Liver (tissue), 9 donors: ENCODE data around the gene TJP3. TPM values are rescaled to one million over a fixed set of nuclear protein-coding genes. Genes with fewer than 3 reads are reported as not detected.

Experiments used
- DNase-seq: peaks from one replicate; pipeline ENCODE4 v3.0.0-alpha.2; 2017; ENCODE audit warnings: low spot score
- H3K27ac ChIP-seq, 2 donors: one replicate each; pipeline ENCODE4 v1.7.0; 2013; ENCODE audit warnings: inconsistent platforms in 2 of 2, low read length in 2 of 2, control low read depth in 1 of 2, low read depth in 1 of 2, mild to moderate bottlenecking in 1 of 2
- H3K27me3 ChIP-seq, 4 donors: one replicate each; pipeline versions ENCODE4 v1.6.1 to v1.7.0; 2013; ENCODE audit warnings: low read length in 3 of 4, inconsistent platforms in 1 of 4, mild to moderate bottlenecking in 1 of 4, moderate library complexity in 1 of 4; ENCODE audit not compliant: control insufficient read depth in 4 of 4, insufficient read depth in 4 of 4
- H3K36me3 ChIP-seq, 4 donors: one replicate each; pipeline versions ENCODE4 v1.6.1 to v1.7.0; 2013; ENCODE audit warnings: low read length in 3 of 4, mild to moderate bottlenecking in 3 of 4, low read depth in 1 of 4, moderate library complexity in 1 of 4; ENCODE audit not compliant: control insufficient read depth in 4 of 4, insufficient read depth in 3 of 4
- H3K4me1 ChIP-seq, 4 donors: one replicate each; pipeline versions ENCODE4 v1.6.1 to v1.7.0; 2013; ENCODE audit warnings: low read length in 3 of 4, mild to moderate bottlenecking in 3 of 4, moderate library complexity in 1 of 4; ENCODE audit not compliant: control insufficient read depth in 4 of 4, insufficient read depth in 4 of 4
- H3K4me3 ChIP-seq, 3 donors: one replicate each; pipeline versions ENCODE4 v1.6.1 to v1.7.0; 2013; ENCODE audit warnings: low read length in 3 of 3, control low read depth in 1 of 3, low read depth in 1 of 3, mild to moderate bottlenecking in 1 of 3
- H3K9ac ChIP-seq, 2 donors: one replicate each; pipeline ENCODE4 v1.7.0; 2013; ENCODE audit warnings: low read length in 2 of 2, mild to moderate bottlenecking in 2 of 2, moderate library complexity in 2 of 2, control low read depth in 1 of 2, low read depth in 1 of 2
- H3K9me3 ChIP-seq, 4 donors: one replicate each; pipeline versions ENCODE4 v1.6.1 to v1.7.0; 2013; ENCODE audit warnings: low read length in 3 of 4; ENCODE audit not compliant: control insufficient read depth in 4 of 4
- ATF3 ChIP-seq: IDR thresholded peaks from 2 replicates; pipeline ENCODE4 v1.6.1; 2016; ENCODE audit warnings: antibody characterized with exemption
- CTCF ChIP-seq: fragments of 150-350 bp; IDR thresholded peaks from 2 replicates; pipeline ENCODE4 v1.5.1; 2017; ENCODE audit warnings: improper control_type of control experiment, low read depth, low read length; ENCODE audit not compliant: missing input control
- FOXA1 ChIP-seq: IDR thresholded peaks from 2 replicates; pipeline ENCODE4 v1.6.1; 2016; ENCODE audit warnings: antibody characterized with exemption
- FOXA2 ChIP-seq: IDR thresholded peaks from 2 replicates; pipeline ENCODE4 v1.6.1; 2016; ENCODE audit warnings: antibody characterized with exemption
- GABPA ChIP-seq, 2 donors: IDR thresholded peaks in 1 of 2; conservative IDR thresholded peaks in 1 of 2; 2 replicates each; pipeline ENCODE4 v1.6.1; 2016; ENCODE audit warnings: antibody characterized with exemption in 2 of 2, mild to moderate bottlenecking in 1 of 2, moderate library complexity in 1 of 2
- JUND ChIP-seq, 2 donors: IDR thresholded peaks; 2 replicates each; pipeline ENCODE4 v1.6.1; 2016; ENCODE audit warnings: antibody characterized with exemption in 2 of 2
- MAX ChIP-seq: IDR thresholded peaks from 2 replicates; pipeline ENCODE4 v1.6.1; 2016; ENCODE audit warnings: antibody characterized with exemption
- RAD21 ChIP-seq, 2 donors: IDR thresholded peaks; 2 replicates each; pipeline ENCODE4 v1.6.1; 2016; ENCODE audit warnings: antibody characterized with exemption in 2 of 2, mild to moderate bottlenecking in 2 of 2
- REST ChIP-seq: IDR thresholded peaks from 2 replicates; pipeline ENCODE4 v1.6.1; 2016; ENCODE audit warnings: antibody characterized with exemption, mild to moderate bottlenecking
- SP1 ChIP-seq: IDR thresholded peaks from 2 replicates; pipeline ENCODE4 v1.6.1; 2018; ENCODE audit warnings: antibody characterized with exemption, mild to moderate bottlenecking
- TAF1 ChIP-seq: conservative IDR thresholded peaks from 2 replicates; pipeline ENCODE4 v1.6.1; 2016; ENCODE audit warnings: antibody characterized with exemption, mild to moderate bottlenecking
- WGBS: extraction: QIAGEN DNeasy Blood & Tissue Kit; methylation state at CpG from one replicate; pipeline ENCODE4 v1.1.7; 2013; 5-methylcytosine and 5-hydroxymethylcytosine counted together
- polyA plus RNA-seq, 2 donors: library from polyadenylated mRNA; stranded (reverse) in 1 of 2; unstranded in 1 of 2; fragments of 200-250 nt in 1 of 2; fragments of >200 nt in 1 of 2; fragmentation: Nextera tagmentation in 1 of 2; extraction: Ambion mirVana in 1 of 2; gene quantifications; one replicate each; pipeline versions ENCODE4 v1.2.1 to v1.2.3, GENCODE V29; 2013 to 2015
- total RNA-seq, 2 donors: library from RNA; depleted of rRNA; stranded (reverse); fragments of >200 nt; gene quantifications; one replicate each; pipeline ENCODE4 v1.2.3, GENCODE V29; 2014
- TF ChIP-seq, protein P1 (sequence below): IDR thresholded peaks from 2 replicates; pipeline ENCODE4 v1.6.1; 2016; ENCODE audit warnings: antibody characterized with exemption
- donor health status: healthy.
- donor health status: healthy.
- donor health status: healthy.
- donor health status: healthy.
- donor health status: healthy.

TJP3 gene
- total and polyA plus RNA-seq, 4 donors: 6.0 to 9.8 (median 6.7) TPM

DNA sequence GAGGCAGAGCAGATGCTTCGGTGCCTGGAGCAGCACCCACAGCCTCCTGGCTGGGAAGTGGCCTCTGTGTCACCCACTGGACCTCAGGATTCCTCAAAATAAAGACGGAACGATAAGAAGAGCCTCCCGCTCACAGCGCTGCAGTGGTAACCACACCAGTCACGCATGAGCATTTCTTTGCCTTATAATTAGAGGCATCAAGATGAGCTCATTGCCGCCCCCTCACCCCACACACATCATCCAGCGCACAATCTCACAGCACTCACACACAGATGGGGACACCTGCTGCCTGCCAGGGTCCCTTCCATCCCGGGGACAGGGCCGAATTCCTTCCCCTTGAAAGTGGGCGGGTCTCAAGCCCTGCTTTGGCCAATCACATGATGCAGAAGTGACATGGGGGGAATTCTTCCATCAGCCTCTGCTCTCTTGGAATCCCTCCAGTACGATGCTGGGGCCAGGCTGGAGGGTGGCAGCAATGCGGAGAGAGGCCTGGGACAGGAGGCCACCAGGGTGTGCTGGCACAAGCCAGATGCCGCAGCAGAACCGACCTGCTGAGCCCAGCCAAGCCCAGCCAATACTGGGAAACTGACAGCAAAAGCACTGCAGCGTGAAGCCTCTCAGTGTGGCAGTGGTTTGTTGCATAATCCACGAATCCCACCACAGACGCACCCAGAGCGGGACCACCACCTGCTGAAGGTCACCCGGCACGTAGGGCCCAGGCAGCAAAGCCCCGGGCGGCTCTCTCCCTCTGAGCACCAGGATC, 23.9 kb upstream of the TJP3 start (continued):
- TF ChIP-seq MAX (no peak), SP1 (no peak), JUND (IDR thresholded peaks at IDR 0.05) (no peak)

GRCh38 chr19:3684817-3685410, 23.3 kb upstream of the TJP3 start:
- Histone ChIP-seq H3K9me3 (peaks cover 0 to 3% (median 0%) of the 10 kb centered on the region in 4 donors), H3K36me3 (no peaks in the 10 kb centered on the region), H3K27me3 (no peaks in the 10 kb centered on the region), H3K4me3 (no peak overlapping the region), H3K9ac (no peak overlapping the region), H3K4me1 (peaks cover 4 to 15% (median 8%) of the 10 kb centered on the region in 4 donors), H3K27ac (no peak overlapping the region)
- TF ChIP-seq RAD21 (IDR thresholded peaks at IDR 0.05): no peak
- TF ChIP-seq TAF1: no peak
- no peak for TF ChIP-seq JUND (IDR thresholded peaks at IDR 0.05)
- no peak for TF ChIP-seq GABPA (IDR thresholded peaks at IDR 0.05 in 1 of 2, conservative IDR thresholded peaks at IDR 0.05 in 1 of 2)
- no peak for TF ChIP-seq FOXA1
- TF ChIP-seq, protein P1, sequence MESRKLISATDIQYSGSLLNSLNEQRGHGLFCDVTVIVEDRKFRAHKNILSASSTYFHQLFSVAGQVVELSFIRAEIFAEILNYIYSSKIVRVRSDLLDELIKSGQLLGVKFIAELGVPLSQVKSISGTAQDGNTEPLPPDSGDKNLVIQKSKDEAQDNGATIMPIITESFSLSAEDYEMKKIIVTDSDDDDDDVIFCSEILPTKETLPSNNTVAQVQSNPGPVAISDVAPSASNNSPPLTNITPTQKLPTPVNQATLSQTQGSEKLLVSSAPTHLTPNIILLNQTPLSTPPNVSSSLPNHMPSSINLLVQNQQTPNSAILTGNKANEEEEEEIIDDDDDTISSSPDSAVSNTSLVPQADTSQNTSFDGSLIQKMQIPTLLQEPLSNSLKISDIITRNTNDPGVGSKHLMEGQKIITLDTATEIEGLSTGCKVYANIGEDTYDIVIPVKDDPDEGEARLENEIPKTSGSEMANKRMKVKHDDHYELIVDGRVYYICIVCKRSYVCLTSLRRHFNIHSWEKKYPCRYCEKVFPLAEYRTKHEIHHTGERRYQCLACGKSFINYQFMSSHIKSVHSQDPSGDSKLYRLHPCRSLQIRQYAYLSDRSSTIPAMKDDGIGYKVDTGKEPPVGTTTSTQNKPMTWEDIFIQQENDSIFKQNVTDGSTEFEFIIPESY: no peak
- no peak for TF ChIP-seq CTCF
- no peak for TF ChIP-seq SP1
- TF ChIP-seq ATF3: no peak
- no peak for TF ChIP-seq FOXA2
- no peak for TF ChIP-seq REST
- no peak for DNase-seq
- 86% methylated on average over 8 of the region's 8 CpGs for WGBS
